DMS53 treated with DMSO at 0.1 percent for 48 hours (cell line): ENCODE measurements around the gene SPOCK3.

Experiments
- DNase-seq: peaks from one replicate; lab custom pipeline; 2025; ENCODE audit not compliant: unreplicated experiment; lab: John Stamatoyannopoulos, UW

The SPOCK3 gene

DNA sequence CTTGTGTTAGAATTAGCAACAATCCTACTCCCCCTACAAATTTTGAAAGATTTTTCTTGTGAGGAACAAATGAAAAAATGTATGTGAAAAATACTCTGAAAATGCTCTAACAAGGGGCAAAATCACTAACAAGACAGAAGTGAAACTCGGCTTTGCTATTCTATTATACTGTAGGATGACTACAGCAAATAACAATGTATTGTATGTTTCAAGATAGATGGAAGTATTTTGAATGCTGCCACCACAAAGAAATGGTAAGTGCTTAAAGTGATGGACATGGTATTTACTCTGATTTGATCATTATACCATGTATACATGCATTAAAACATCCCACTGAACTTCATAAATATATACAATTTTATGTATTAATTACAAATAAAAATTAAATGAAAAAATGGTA is 192.8 kb downstream of the SPOCK3 start:
- no peak for DNase-seq

GRCh38 chr4:167035390-167035789 is 198.9 kb downstream of the SPOCK3 start:
- DNase-seq = no peak

DNA sequence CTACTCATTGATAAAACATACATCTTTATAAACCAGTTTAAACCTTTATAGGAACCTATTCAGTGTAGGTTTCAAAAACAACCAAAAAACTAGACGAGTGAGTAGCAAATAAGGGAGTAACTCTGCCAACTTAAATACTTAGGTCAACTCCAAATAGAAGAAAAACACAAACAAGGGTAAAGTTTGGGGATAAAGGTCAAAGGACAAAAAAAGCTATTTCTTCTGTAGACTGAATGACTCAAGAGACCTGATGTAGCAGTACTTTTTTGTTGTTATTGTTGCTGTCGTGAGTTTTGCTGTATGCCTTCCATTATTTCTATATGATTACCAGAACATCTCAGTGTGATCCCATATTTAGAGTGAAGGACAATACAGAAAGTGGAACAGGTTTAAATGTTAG is 199.3 kb downstream of the SPOCK3 start:
- no peak for DNase-seq

GRCh38 chr4:167032871-167033270 is 201.4 kb downstream of the SPOCK3 start:
- DNase-seq = no peak

DNA sequence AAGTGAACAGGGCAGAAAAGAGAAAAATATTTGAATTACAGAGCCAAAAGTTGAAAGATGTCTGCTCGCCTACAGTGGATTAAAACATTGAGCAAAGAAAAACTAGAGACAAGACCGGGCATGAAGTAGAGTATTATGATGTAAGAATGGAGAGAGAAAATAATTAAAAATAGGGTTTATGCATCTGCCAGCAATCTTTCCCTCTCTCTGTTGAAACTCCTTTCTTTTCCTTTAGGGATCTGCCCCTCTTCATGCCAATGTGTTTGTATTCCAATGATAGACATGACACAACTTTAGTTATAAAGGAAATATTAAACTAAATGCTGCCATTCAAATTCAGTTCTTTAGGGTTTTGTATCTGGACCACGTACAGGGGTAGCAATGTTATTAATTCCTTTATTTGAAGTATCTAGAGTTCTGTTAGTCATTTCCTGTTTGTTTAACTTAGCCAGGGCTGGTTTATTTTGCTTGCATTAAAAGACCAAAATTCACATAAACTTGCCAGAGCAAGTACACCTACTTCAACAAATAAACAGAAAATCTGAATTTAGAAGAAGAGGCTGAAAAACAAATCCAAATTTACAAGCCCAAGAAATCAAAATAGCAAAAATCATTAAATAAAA is 202.6 kb downstream of the SPOCK3 start:
- peak; percentile 12 for DNase-seq

DNA sequence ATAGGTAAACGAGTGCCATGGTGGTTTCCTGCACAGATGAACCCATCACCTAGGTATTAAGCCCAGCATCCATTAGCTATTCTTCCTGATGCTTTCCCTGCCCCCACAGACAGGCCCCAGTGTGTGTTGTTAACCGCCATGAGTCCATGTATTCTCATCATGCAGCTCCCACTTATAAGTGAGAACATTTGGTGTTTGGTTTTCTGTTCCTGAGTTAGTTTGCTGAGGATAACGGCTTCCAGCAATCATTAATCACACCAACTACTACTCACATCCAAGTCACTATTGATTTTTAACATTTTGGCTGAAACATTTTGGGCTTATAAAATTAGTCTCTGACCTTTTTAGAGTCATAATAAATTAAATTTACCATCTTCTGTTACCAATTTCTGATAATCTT is 205.3 kb downstream of the SPOCK3 start:
- DNase-seq = no peak

DNA sequence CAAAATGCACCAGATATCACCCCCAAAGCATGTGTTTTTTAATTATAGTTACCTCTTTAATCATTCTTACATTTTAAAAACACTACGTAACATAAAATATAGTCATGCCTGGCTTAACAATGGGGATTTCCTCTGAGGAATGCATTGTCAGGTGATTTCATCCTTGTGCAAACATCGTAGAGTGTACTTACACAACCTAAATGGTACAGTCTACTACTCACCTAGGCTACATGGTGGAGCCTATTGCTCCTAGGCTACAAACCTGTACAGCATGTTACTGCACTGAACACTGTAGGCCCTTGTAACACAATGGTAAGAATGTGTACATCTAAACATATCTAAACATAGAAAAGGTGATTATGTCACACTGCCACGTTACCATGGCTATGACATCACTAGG is 208.6 kb downstream of the SPOCK3 start:
- DNase-seq = peak; percentile 78

GRCh38 chr4:167023364-167023925 is 210.8 kb downstream of the SPOCK3 start:
- DNase-seq = no peak

DNA sequence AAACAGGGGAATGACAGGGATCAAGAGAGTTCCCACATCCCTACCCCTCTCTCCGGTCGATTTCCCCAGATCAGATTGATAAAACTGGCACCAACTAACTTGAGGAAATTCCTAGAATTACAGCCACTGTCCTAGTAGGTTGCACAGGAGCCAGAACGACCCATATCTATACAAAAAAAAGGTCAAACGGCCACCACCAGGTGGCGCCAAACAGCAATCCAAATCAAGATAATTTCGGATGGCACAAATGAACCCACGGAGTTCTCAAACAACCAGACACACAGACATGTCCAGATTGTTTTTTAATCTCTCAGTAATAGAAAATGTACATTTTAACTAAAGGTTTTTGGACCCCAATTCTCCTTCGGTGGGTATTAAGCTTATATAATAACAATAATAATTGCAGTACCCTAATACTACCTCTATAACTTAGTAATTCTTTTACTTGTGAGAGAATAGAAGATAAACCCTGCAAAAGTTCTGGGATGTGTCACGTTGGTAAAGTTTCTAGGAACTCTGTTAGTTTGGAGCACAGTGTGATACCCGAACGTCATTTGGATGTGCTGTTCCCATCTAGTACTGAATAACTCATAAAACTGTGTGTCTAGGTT is 212.6 kb downstream of the SPOCK3 start:
- DNase-seq = peak; percentile 40

DNA sequence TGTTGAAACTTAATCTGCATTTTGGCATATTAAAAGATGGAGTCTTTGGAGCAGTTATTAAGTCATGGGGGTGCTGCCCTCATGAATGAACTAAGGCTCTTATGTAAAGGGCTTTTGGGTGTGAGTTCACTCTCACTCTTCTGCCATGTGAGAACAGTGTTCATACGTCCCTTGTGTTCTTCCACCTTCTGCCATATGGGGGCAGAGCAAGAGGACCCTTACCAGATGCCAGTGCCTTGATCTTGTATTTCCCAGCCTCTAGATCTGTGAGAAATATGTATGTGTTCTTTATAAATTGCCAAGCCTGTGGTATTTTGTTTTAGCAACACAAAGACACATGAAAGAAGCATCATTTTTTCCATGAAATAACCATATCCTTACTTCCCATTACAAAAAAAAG is 213.9 kb downstream of the SPOCK3 start:
- DNase-seq = no peak

DNA sequence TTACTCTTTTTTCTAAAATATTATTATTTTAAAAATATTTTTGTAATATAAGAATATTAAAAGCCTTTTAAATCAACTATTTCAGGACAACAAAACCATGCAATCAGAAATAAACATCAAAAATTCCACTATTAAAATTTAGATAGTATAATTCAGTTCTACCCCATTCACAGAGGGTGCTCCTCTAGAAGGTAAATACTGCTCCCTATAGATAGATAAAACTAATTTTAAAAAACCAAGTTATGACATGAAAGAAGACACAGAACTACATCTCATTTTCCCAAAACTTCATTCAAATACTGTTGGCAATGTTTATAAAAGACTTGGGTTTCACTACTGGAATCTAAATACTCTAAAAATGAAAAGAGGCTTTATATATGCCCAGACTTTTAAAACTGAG is 219.3 kb downstream of the SPOCK3 start:
- DNase-seq = no peak

DNA sequence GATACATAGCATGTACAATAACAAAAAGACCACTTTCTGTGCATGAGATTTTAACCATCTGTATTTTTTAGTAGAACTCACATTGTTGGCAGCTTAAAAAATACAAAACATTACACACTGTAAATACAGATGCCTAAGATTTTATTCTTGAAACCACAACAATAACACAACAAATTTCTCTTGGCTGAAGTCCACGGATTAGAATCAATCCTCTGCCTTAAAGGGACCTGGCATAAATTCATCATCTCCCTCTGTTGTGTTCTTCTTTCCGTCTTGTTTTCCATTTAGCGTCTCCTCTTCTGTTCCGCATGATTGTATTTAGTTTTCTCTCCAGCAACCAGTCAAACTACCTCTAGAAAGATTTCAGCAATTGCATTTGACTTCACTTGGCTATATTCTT is 231.0 kb downstream of the SPOCK3 start:
- no peak for DNase-seq

GRCh38 chr4:167000141-167000852 is 234.0 kb downstream of the SPOCK3 start:
- peak; percentile 18 for DNase-seq

GRCh38 chr4:166996216-166996615 is 238.1 kb downstream of the SPOCK3 start:
- DNase-seq = no peak

DNA sequence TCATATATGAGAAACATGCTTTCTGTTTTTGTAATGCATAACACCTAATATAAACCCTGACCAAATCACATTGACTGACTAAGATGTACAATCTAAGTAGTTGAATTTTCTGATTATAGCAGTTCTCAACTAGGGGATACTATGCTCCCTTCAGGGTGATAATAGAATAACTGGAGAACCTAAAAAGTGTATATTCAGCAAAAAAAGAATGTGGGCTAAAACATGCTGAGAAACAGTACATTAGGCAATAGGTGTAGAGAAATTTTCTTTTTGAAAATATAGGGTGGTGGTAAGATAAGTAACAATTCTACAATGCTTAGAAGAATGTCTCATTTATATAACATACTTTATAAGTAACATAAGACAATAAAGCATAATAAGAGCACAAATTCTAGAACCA is 239.6 kb downstream of the SPOCK3 start:
- no peak for DNase-seq

DNA sequence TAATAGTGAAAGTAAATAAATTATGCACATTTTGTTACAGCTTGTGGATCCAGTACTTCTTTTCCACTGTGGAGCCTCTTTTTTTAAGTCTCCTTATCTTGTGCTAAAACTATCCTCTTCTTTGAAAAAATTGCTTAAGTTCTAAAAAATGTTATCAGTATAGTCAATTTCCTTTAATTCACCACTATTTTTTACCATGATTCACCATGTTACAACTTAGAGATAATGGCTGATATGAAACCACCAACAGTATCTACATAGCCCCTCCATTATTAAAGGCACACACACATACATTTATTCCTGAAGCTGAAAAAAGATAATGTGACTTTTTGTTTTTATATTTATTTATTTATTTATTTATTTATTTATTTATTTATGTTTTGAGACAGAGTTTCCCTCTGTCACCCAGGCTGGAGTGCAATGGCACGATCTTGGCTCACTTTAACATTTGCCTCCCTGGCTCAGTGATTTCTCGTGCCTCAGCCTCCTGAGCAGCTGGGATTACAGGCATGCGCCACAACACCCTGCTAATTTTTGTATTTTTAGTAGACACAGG is 243.2 kb downstream of the SPOCK3 start:
- no peak for DNase-seq

- DNase-seq = no peak
Observed at GRCh38 chr4:166989886-166990285, 244.4 kb downstream of the SPOCK3 start.

DNA sequence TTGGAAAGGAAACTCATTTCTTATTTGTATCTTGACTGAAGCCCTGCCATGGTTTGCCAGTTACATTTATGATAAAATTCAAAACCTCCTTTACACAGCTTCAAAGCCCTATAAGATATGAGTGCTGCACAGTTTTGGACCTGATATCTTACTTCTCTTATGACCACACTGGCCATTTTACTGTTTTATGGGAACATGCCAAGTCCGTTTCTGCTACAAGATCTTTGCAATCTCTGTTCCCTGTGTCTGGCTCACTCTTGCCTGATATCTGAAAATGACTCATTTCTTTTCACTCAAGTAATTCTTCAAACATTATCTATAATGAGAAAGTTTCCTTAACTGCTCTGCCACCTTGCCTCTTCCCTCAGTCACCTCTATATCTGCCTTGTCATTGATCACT is 247.3 kb downstream of the SPOCK3 start:
- no peak for DNase-seq

DNA sequence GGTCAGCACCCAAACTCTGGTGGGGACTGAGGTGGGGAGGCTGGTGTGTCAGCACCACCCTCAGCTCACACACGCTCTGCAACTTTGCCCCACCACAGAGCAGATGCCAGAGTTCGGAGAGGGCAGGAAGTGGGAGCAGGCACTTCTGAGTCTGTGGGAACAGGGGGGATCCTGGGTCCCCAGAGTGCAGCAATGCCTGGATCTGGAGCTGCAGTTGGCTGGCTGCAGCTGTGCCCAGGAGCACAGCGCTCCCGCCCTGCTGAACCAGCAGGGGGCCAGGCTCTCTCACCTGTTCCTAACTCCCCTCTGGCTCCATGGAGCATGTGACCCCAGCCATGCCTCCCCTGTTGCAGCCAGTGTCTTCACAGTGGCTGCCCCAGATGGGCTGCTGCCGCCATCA is 252.4 kb downstream of the SPOCK3 start:
- no peak for DNase-seq

DNA sequence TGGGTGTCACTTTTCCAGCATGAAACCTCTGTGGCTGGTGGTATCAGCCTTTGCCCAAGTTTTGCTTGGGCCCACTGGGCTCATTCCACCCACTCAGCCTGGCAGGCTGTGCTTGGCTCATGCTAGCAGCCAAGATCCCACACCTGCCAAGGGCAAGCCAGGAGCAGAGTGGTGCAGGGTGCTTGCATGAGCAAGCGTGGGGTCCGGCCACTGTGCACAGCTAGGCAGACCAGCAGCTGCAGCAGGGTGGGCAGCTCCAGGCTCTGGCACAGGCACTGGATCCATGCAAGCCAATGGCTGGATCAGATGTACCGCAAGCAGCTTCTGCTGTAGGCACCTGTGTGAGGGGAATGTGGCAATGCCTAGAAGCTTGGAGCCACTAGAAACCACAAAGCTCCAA is 253.9 kb downstream of the SPOCK3 start:
- no peak for DNase-seq

- DNase-seq = no peak
Observed at GRCh38 chr4:166977596-166977995, 256.7 kb downstream of the SPOCK3 start.

DNA sequence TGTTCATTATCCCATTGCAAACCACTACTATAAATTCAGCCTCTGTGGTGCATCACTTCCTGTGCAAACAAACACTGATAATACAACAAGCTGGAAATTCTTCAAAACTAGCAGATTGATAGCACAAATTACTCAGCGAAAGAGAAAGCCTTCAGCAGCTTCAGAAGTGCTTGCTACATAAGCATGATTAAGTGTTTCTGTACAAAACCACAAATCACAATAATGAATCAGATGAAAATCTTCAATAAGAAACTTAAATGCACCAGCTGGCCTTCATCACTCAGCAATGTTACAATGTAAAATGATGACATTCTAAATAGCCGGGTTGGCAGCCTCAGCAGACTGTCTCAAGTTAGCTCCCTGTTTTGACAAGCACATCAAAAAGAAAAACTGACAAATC is 262.2 kb downstream of the SPOCK3 start:
- DNase-seq = peak; percentile 0
